SH-SY5Y (cell line): ENCODE results near the gene MAPK13.

ENCODE experiments used
- GATA2 ChIP-seq: IDR thresholded peaks from 2 replicates; pipeline ENCODE4 v1.6.1; 2011; ENCODE audit warnings: mild to moderate bottlenecking, low read depth, low read length
- GATA3 ChIP-seq: IDR thresholded peaks from 2 replicates; pipeline ENCODE4 v1.6.1; 2011; ENCODE audit warnings: low read depth, mild to moderate bottlenecking, low read length, moderate library complexity

The MAPK13 gene

DNA sequence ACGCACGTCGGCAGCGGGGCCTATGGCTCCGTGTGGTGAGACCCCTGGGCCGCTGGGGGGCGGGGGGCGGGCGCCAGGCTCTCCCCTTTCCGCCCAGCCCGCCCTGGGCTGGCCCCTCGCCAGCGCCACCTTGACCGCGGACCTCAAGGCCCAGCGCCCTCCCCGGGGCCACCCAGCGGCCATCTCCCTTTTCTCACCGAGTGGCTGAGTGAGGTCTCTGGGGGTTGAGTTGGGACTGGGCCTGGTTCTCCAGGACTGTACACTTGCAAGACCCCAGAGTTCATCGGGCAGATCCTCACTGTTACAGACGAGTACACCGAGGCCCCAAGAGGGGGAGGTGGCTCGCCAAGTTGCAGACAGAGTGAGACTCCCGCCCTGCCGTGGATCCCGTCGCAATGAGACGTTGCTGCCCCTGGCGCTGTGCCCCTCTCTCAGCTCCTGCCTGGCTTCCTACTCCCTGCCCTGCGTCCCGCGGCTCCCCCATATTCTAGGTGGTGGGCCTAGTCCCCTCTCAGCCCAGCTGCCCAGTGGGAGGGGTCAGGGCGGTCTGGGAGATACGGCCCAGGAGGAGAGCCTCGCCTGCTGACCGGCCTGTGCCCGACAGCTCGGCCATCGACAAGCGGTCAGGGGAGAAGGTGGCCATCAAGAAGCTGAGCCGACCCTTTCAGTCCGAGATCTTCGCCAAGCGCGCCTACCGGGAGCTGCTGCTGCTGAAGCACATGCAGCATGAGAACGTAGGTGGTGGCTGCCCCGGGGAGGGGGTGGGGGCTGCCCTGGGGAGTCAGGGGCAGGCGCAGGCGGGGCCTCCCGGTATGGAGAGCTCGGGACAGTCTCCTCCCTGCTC lies 576 bp downstream of the MAPK13 start:
- TF ChIP-seq GATA2 (no peak), GATA3 (no peak)

DNA sequence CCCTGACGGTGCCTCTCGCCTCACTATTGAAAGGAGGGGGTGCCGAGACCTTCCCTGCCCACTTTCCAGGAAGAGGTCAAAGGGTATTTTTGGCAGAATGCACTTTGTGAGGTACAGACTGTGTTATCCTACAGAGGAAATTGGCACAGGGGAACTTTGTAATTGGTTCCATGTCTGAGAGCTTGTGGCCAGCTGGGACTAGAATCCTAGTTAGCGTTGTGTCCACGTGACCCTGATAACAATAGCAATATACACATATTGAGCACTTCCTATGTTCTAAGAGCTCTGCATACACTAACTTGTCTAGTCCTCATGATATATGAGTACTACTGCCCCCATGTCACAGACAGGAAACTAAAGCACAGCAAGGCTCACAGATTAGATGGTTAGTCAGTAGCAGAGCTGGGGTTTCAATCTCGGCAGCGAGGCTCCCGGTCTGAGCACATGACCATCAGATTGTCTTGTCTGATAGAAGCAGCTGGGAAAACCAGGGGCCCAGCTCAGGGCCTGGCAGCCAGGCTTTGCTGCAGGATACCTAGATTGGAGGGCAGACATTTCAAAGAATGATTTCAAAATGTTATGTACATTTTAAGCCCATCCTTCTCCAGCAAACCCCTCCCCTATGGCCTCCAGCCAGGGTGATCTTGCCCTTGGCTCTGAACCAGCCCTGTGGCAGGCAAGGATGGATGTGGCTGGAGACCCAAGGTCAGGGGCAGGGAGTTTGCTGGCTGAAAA lies 1.4 kb downstream of the MAPK13 start:
- peak; percentile 93 for TF ChIP-seq GATA2
- no peak; the same call in 1 of the 2 replicates for TF ChIP-seq GATA3

DNA sequence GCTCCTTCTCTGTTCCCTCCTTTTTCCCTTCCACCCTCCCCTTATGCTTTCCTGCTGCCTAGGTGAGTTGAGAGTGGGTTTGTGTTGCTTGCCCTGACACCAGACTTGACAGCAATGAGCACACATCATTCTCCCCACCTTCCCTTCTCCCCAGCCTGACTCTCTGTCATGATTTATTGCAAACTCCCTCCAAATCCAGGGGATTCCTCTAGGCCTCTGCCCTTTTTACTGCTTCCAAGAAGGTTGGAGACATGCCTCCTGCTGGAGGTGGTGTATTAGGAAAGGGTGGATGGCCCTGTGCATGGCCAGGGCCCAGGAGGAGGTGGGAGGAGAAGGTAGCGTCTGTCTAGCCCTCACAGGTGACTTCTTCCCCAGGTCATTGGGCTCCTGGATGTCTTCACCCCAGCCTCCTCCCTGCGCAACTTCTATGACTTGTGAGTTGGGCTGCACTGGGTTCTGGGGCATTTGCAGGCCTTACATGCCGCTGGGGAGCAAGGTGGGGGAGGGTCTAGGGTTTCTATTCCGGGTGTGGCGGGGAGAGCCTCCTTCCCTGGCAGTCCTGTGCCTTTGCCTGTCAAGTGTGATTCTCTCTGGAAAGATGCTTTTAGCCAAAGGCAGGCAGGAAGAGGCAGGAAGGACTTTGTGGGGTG lies 2.1 kb downstream of the MAPK13 start:
- TF ChIP-seq GATA2 (no peak), GATA3 (no peak)

DNA sequence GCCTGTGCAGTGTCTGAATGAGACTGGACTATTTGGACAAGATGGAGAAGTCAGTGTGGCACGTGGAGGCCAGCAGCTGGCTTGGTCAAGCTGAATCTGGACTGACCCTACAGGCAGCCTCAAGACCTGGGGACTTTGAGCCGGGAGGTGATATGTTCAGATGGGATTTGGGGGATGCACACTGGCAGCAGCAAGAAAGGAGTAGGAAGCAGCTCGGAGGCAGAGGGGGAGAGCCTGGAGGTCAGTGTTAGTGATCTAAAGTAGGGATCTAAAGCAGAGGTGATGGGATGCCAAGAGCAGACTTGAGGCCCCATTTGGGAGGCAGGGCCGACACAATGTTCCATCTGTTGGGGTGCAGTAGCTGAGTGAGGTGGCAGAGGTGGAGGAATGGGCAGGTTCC lies 2.8 kb downstream of the MAPK13 start:
- TF ChIP-seq GATA2 = no peak
- TF ChIP-seq GATA3 = no peak

DNA sequence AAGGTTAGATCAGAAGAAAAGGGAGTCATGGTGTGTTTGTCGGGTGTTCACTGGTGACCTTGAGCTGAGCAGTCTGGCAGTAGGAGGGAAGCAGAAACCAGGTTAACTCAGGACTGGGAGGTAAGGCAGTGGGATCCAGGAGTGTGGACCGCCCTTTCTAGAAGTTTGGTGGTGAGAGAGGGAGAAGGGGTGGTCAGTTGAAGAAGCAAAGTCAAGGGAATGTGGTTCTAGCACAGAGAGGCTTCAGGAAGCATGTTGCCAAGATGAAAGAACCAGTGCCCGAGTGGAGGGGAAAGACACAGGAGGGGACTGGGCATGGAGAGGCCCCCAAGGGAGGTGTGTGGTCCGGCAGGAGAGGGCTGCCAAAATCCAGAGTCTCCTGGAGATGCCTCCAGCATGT lies 3.6 kb downstream of the MAPK13 start:
- no peak for TF ChIP-seq GATA3
- TF ChIP-seq GATA2 = no peak

DNA sequence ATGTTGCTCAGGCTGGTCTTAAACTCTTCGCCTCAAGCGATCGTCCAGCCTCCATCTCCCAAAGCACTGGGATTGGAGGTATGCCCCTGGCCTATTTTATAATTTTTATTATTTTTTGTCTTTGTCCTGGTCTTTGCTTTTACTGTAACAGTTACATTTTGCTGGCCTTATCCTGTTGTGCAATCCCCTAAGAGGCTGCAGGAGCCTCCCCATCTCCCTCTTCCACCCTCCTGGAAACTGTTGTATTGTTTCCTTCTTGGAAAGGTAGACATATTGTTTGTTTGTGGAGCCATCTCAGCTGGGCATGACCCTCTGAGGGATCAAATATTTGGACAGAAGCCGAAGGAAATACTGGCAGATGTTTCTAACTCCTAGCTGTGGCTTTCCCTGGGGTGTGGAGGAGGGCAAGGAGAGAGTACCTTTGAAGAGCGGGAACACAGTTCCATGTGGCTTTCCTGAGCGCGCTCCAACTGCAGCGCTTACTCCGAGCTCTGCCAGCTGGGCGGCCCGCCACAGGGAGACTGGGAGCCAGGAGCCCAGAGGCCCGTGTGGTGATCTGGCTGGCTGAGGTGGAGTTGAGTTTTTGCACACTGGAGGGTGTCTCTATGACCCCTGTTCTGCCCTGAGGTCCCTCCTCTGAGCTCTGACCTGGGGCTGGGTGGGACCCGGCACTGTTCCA lies 4.9 kb downstream of the MAPK13 start:
- TF ChIP-seq GATA2 (no peak), GATA3 (no peak)

DNA sequence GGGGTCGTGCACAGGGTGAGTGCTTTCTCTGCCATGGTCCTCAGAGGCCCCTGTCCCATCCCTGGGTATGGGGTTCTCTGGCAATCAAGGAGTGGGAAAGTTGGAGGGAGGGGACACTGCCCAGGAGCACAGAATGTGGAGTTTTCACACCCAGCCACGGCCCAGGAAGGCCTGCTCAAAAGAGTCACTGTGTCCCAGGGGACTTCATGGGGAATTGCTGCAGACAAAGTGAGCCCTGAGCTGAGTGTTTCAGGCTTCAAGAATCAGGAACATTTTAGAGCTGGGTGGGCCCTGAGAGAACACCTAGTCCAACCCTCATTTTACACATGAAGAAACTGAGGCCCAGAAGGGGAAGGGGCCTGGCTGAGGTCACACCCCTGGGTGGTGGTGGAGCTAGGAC lies 5.7 kb downstream of the MAPK13 start:
- TF ChIP-seq GATA3 (no peak), GATA2 (no peak)

DNA sequence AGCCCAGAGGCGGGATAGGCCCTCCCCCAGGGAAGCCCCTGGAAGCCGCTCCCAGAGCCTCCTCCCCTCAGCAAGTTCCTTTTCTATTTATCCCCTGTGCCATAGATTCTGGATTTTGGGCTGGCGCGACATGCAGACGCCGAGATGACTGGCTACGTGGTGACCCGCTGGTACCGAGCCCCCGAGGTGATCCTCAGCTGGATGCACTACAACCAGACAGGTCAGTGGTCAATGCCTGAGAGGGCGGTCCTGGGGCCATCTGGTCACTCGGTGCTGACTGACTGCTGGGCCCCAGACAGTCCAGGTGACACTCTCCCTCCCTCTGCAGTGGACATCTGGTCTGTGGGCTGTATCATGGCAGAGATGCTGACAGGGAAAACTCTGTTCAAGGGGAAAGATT lies 6.2 kb downstream of the MAPK13 start:
- TF ChIP-seq GATA2 (no peak), GATA3 (no peak)

DNA sequence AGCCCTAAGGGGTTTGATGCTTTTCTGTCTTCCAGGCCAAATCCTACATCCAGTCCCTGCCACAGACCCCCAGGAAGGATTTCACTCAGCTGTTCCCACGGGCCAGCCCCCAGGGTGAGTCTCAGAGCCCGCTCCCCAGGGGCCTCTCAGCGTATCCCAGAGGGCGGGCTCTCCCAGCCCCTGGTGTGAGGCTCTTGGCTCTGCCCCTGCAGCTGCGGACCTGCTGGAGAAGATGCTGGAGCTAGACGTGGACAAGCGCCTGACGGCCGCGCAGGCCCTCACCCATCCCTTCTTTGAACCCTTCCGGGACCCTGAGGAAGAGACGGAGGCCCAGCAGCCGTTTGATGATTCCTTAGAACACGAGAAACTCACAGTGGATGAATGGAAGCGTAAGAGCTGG lies 8.4 kb downstream of the MAPK13 start:
- no peak for TF ChIP-seq GATA2
- no peak for TF ChIP-seq GATA3

DNA sequence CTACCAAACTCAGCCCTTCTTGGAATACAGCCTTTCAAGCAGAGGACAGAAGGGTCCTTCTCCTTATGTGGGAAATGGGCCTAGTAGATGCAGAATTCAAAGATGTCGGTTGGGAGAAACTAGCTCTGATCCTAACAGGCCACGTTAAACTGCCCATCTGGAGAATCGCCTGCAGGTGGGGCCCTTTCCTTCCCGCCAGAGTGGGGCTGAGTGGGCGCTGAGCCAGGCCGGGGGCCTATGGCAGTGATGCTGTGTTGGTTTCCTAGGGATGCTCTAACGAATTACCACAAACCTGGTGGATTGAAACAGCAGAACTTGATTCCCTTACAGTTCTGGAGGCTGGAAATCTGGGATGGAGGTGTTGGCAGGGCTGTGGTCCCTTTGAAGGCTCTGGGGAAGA lies 9.1 kb downstream of the MAPK13 start:
- TF ChIP-seq GATA3 (no peak), GATA2 (no peak)

DNA sequence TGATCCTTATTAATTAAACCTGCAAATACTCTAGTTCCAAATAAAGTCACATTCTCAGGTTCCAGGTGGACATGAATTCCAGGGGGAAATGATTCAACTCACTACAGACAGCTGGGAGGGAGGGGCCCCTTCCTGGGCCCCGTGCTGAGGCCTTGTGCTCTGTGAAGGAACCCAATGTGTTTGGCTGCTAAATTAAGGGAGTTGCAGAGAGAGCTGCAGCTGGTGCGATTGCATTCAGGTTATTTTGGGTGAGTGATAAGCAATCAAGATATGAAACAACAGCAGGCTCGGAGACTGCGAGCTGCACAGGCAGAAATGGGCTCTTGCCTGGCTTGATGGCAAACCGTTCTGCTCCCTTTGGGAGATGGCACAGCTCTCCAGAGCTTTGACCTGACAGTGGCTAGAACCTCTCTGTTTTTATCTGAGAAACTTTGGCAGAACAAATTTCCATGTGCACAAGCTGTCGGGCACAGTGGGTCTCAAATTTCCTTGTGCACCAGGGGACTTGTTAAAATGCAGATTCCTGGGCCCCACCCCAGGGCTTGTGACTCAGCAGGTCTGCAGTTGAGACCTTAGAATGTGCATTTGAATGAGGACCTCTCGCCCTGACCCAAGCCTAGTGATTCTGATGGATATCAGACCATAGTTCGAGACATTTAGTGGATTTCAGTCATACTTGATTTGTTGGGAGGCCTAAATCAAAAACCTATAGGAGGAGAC lies 9.8 kb downstream of the MAPK13 start:
- TF ChIP-seq GATA3 (no peak), GATA2 (peak; percentile 87)

DNA sequence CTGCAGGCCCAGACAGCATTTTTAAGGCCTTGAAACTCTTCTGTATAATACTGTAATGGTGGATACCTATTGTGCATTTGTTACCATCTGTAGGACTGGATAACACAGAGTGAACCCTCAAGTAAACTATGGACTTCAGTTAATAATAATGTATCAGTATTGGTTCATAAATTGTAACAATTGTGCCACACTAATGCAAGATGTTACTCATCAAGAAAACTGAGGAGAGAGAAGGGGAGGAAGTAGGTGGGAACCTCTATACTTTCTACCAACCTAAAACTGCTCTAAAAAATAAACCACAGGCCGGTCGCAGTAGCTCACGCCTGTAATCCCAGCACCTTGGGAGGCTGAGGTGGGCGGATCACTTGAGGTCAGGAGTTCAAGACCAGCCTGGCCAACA lies 10.8 kb downstream of the MAPK13 start:
- TF ChIP-seq GATA2 (no peak), GATA3 (no peak)

DNA sequence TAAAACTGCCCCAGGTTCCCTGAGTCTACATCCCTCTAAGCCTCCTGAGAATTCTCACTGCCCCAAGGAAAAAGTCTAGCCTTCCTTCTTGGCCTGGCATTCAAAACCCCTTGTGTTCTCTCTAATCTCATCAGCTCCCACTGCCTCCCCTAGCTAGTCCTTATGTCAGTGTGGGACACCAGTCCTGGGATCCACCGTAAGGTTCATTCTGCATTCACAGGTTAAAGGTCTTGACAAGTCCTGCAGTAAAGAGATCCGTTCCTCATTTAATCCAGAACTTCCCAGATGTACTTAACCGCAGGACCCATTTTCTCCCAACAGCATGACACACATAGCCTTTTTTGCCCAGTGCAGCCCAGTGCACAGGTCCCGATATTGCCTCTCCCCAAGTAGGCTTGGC lies 11.6 kb downstream of the MAPK13 start:
- TF ChIP-seq GATA3 (no peak), GATA2 (no peak)
